HEK293 (cell line): Measurements from ENCODE around the gene PHTF1.

Experiments
- BCL11A ChIP-seq: fragments of 450-650 bp; formaldehyde crosslinking; IDR thresholded peaks from 2 replicates; pipeline ENCODE4 v1.5.1; 2016; ENCODE audit warnings: low read depth, missing biosample characterization, missing genetic modification characterization
- GLIS1 ChIP-seq: fragments of 450-650 bp; formaldehyde crosslinking; IDR thresholded peaks from 2 replicates; pipeline ENCODE4 v1.5.1; 2016; ENCODE audit warnings: missing biosample characterization, missing genetic modification characterization
- KLF1 ChIP-seq: fragments of 450-650 bp; formaldehyde crosslinking; IDR thresholded peaks from 2 replicates; pipeline ENCODE4 v1.5.1; 2016; ENCODE audit warnings: missing biosample characterization, missing genetic modification characterization
- KLF16 ChIP-seq: fragments of 450-650 bp; formaldehyde crosslinking; IDR thresholded peaks from 2 replicates; pipeline ENCODE4 v1.5.1; 2017; ENCODE audit warnings: missing biosample characterization, missing genetic modification characterization
- OSR2 ChIP-seq: fragments of 450-650 bp; formaldehyde crosslinking; IDR thresholded peaks from 2 replicates; pipeline ENCODE4 v1.5.1; 2016; ENCODE audit warnings: missing biosample characterization, missing genetic modification characterization
- RBAK ChIP-seq: fragments of 450-650 bp; formaldehyde crosslinking; IDR thresholded peaks from 2 replicates; pipeline ENCODE4 v1.5.1; 2016; ENCODE audit warnings: missing biosample characterization, missing genetic modification characterization
- SP2 ChIP-seq: fragments of 450-650 bp; formaldehyde crosslinking; IDR thresholded peaks from 2 replicates; pipeline ENCODE4 v1.5.1; 2016; ENCODE audit warnings: missing biosample characterization, missing genetic modification characterization
- SP3 ChIP-seq: fragments of 450-650 bp; formaldehyde crosslinking; IDR thresholded peaks from 2 replicates; pipeline ENCODE4 v1.5.1; 2016; ENCODE audit warnings: missing biosample characterization, missing genetic modification characterization
- SP7 ChIP-seq: fragments of 450-650 bp; formaldehyde crosslinking; IDR thresholded peaks from 2 replicates; pipeline ENCODE4 v1.5.1; 2016; ENCODE audit warnings: missing biosample characterization, missing genetic modification characterization
- ZBTB17 ChIP-seq: fragments of 450-650 bp; formaldehyde crosslinking; IDR thresholded peaks from 2 replicates; pipeline ENCODE4 v1.5.1; 2016; ENCODE audit warnings: missing biosample characterization, missing genetic modification characterization
- ZBTB8A ChIP-seq: fragments of 450-650 bp; formaldehyde crosslinking; IDR thresholded peaks from 2 replicates; pipeline ENCODE4 v1.5.1; 2016; ENCODE audit warnings: missing biosample characterization, missing genetic modification characterization
- ZFP37 ChIP-seq: fragments of 450-650 bp; formaldehyde crosslinking; IDR thresholded peaks from 2 replicates; pipeline ENCODE4 v1.5.1; 2016; ENCODE audit warnings: missing biosample characterization, missing genetic modification characterization
- ZFP69B ChIP-seq: fragments of 450-650 bp; formaldehyde crosslinking; IDR thresholded peaks from 2 replicates; pipeline ENCODE4 v1.5.1; 2016; ENCODE audit warnings: missing biosample characterization, missing genetic modification characterization
- ZNF146 ChIP-seq: fragments of 450-650 bp; formaldehyde crosslinking; IDR thresholded peaks from 2 replicates; pipeline ENCODE4 v1.5.1; 2016; ENCODE audit warnings: missing biosample characterization, missing genetic modification characterization
- ZNF24 ChIP-seq: fragments of 450-650 bp; formaldehyde crosslinking; IDR thresholded peaks from 2 replicates; pipeline ENCODE4 v1.5.1; 2016; ENCODE audit warnings: missing biosample characterization, missing genetic modification characterization
- ZNF530 ChIP-seq: fragments of 450-650 bp; formaldehyde crosslinking; IDR thresholded peaks from 2 replicates; pipeline ENCODE4 v1.5.1; 2016; ENCODE audit warnings: low read depth, missing biosample characterization, missing genetic modification characterization
- ZNF600 ChIP-seq: fragments of 450-650 bp; formaldehyde crosslinking; IDR thresholded peaks from 2 replicates; pipeline ENCODE4 v1.5.1; 2016; ENCODE audit warnings: missing biosample characterization, missing genetic modification characterization
- ZNF76 ChIP-seq: fragments of 450-650 bp; formaldehyde crosslinking; IDR thresholded peaks from 2 replicates; pipeline ENCODE4; 2016; ENCODE audit warnings: low read depth, missing biosample characterization, missing genetic modification characterization, borderline replicate concordance
- ZXDB ChIP-seq: fragments of 450-650 bp; formaldehyde crosslinking; IDR thresholded peaks from 2 replicates; pipeline ENCODE4 v1.5.1; 2016; ENCODE audit warnings: missing biosample characterization, missing genetic modification characterization
- TF ChIP-seq, protein P1 (sequence below): fragments of 450-650 bp; formaldehyde crosslinking; conservative IDR thresholded peaks from 2 replicates; pipeline ENCODE4 v1.5.1; 2016; ENCODE audit warnings: low read depth, missing biosample characterization, missing genetic modification characterization
- TF ChIP-seq, protein P2 (sequence below): fragments of 450-650 bp; formaldehyde crosslinking; IDR thresholded peaks from 2 replicates; pipeline ENCODE4 v1.5.1; 2016; ENCODE audit warnings: missing biosample characterization, missing genetic modification characterization
- TF ChIP-seq, protein P3 (sequence below): fragments of 450-650 bp; formaldehyde crosslinking; IDR thresholded peaks from 2 replicates; pipeline ENCODE4 v1.5.1; 2016; ENCODE audit warnings: missing biosample characterization, missing genetic modification characterization

PHTF1 gene

DNA sequence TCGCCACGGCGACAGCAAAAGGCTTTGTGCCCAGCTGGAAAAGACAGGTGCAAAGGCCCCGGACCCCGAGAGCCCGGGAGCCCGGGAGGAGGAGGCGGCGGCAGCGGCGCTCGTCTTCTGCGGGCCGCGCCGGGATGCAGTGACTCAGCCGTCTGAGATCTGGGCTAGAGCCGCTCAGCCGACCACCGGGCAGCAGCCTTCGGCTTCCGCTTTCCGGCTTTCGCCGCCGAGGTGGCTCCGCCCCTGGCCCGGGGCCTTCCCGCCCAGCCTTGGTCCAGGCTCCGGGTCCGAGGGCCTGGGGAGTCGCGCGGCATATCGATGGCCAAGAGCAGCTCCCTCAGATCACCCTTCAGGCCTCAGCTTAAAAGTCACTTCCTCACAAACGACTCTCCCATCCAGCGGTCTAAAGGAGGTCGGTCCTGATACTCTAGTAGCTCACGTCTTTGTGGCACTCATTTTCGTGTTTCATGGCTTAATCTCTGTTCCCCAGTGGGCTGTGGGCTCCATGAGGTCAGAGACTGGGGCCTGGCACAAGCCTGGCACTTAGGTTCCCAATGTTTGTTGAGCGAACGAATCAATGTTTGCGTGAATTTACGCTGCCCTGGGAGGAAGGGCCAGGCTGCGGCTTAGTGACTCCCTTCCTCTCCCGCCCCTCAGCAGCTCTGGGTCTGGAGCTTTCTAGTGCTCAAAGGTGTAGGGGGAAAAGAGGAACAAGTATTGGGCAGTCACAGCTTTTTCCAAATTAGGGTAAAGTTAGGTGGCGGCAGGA, at the start of gene PHTF1 (continued):
- TF ChIP-seq, protein P1, sequence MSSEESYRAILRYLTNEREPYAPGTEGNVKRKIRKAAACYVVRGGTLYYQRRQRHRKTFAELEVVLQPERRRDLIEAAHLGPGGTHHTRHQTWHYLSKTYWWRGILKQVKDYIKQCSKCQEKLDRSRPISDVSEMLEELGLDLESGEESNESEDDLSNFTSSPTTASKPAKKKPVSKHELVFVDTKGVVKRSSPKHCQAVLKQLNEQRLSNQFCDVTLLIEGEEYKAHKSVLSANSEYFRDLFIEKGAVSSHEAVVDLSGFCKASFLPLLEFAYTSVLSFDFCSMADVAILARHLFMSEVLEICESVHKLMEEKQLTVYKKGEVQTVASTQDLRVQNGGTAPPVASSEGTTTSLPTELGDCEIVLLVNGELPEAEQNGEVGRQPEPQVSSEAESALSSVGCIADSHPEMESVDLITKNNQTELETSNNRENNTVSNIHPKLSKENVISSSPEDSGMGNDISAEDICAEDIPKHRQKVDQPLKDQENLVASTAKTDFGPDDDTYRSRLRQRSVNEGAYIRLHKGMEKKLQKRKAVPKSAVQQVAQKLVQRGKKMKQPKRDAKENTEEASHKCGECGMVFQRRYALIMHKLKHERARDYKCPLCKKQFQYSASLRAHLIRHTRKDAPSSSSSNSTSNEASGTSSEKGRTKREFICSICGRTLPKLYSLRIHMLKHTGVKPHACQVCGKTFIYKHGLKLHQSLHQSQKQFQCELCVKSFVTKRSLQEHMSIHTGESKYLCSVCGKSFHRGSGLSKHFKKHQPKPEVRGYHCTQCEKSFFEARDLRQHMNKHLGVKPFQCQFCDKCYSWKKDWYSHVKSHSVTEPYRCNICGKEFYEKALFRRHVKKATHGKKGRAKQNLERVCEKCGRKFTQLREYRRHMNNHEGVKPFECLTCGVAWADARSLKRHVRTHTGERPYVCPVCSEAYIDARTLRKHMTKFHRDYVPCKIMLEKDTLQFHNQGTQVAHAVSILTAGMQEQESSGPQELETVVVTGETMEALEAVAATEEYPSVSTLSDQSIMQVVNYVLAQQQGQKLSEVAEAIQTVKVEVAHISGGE (tag by site-specific recombination) = peak; percentile 66
- peak; percentile 24; the same call in 1 of the 2 replicates for TF ChIP-seq KLF16 (tag by site-specific recombination)
- TF ChIP-seq, protein P2, sequence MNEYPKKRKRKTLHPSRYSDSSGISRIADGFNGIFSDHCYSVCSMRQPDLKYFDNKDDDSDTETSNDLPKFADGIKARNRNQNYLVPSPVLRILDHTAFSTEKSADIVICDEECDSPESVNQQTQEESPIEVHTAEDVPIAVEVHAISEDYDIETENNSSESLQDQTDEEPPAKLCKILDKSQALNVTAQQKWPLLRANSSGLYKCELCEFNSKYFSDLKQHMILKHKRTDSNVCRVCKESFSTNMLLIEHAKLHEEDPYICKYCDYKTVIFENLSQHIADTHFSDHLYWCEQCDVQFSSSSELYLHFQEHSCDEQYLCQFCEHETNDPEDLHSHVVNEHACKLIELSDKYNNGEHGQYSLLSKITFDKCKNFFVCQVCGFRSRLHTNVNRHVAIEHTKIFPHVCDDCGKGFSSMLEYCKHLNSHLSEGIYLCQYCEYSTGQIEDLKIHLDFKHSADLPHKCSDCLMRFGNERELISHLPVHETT (tag by site-specific recombination) = no peak; the same call in 1 of the 2 replicates
- peak; percentile 81 for TF ChIP-seq ZBTB8A
- TF ChIP-seq ZNF76 (tag by site-specific recombination) = peak; percentile 38; the same call in 1 of the 2 replicates
- TF ChIP-seq ZFP37 (tag by site-specific recombination) = peak; percentile 69; the same call in 1 of the 2 replicates
- TF ChIP-seq KLF1 (tag by site-specific recombination) = 0 out of 2 replicates have a peak, but pooled peaks have one; percentile 17
- no peak for TF ChIP-seq RBAK (tag by site-specific recombination)
- TF ChIP-seq GLIS1 (tag by site-specific recombination) = peak; percentile 34; the same call in 1 of the 2 replicates
- no peak for TF ChIP-seq ZNF530 (tag by site-specific recombination)
- peak; percentile 37; the same call in 1 of the 2 replicates for TF ChIP-seq ZNF600 (tag by site-specific recombination)
- TF ChIP-seq SP2 (tag by site-specific recombination) = peak; percentile 62
- peak; percentile 98 for TF ChIP-seq ZBTB17 (tag by site-specific recombination)
- TF ChIP-seq SP7 (tag by site-specific recombination) = peak; percentile 67; the same call in 1 of the 2 replicates
- TF ChIP-seq ZNF146 = 0 out of 2 replicates have a peak, but pooled peaks have one; percentile 2
- peak; percentile 52 for TF ChIP-seq ZNF24 (tag by site-specific recombination)
- TF ChIP-seq ZXDB (tag by site-specific recombination) = peak; percentile 72; the same call in 1 of the 2 replicates
- TF ChIP-seq ZFP69B (tag by site-specific recombination) = 0 out of 2 replicates have a peak, but pooled peaks have one; percentile 20
- TF ChIP-seq SP3 = peak; percentile 68; the same call in 1 of the 2 replicates
- TF ChIP-seq OSR2 = 0 out of 2 replicates have a peak, but pooled peaks have one; percentile 27
- TF ChIP-seq, protein P3, sequence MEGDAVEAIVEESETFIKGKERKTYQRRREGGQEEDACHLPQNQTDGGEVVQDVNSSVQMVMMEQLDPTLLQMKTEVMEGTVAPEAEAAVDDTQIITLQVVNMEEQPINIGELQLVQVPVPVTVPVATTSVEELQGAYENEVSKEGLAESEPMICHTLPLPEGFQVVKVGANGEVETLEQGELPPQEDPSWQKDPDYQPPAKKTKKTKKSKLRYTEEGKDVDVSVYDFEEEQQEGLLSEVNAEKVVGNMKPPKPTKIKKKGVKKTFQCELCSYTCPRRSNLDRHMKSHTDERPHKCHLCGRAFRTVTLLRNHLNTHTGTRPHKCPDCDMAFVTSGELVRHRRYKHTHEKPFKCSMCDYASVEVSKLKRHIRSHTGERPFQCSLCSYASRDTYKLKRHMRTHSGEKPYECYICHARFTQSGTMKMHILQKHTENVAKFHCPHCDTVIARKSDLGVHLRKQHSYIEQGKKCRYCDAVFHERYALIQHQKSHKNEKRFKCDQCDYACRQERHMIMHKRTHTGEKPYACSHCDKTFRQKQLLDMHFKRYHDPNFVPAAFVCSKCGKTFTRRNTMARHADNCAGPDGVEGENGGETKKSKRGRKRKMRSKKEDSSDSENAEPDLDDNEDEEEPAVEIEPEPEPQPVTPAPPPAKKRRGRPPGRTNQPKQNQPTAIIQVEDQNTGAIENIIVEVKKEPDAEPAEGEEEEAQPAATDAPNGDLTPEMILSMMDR (tag by site-specific recombination) = peak; percentile 29; the same call in 1 of the 2 replicates
- TF ChIP-seq BCL11A (tag by site-specific recombination) = peak; percentile 78; the same call in 1 of the 2 replicates
